Daoy (cell line): ENCODE data around the gene DNAJC22. TPM values are rescaled to one million over a fixed set of nuclear protein-coding genes. Genes with fewer than 3 reads are reported as not detected.
"Not testable (repeated sequence)": the region's sequence is repeated elsewhere in the genome, so short reads cannot be mapped to it uniquely, and the experiment has no call there.

Experiments
- DNase-seq: peaks from one replicate; pipeline ENCODE4 v3.0.0-alpha.2; 2015; ENCODE audit warnings: low read depth
- total RNA-seq: library from RNA; depleted of rRNA; stranded (reverse); fragments of >200 nt; shearing (Covaris generic); gene quantifications from 2 replicates; pipeline ENCODE4 v1.2.3, GENCODE V29; 2014; rRNA removed

DNAJC22 gene
- total RNA-seq = 2.4 and 2.7 TPM in 2 replicates

DNA sequence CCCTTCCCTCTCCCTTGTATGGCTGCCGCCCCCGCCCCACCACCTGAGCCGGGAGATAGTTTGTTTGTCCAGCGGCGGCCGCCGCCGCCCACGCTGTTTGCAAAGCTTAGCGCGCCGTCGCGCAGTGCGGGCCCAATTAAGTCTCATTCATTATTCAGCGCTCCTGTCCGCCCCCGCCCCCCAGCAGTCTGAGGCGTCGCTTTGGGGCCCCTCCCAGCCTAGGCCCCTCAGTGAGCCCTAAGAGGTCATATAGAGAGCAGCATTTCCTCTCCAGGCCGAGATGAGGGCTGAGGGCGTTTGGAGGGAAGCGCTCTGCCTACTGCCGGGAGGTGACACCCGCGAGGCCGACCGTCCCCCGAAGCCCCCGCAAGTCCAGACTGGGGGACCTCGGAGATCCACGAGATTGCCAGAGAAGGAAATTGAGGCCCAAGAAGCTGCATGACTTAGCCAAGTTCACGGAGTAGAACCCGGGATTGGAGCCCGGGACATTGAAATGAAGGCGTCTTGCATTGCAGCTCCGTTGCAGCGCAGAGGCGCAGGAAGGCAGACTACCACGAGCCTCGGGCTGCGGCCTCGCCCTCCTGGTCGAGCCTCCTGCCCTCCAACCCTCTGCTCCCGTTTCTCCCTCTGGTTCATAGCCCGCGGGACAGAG, at the start of gene DNAJC22:
Gene DNAJC22, plus strand, starts transcription at position 230 of the 652 bp plus-strand sequence. CDS start 1,985 bp downstream, outside the sequence.
- peak; percentile 65 for DNase-seq

DNA sequence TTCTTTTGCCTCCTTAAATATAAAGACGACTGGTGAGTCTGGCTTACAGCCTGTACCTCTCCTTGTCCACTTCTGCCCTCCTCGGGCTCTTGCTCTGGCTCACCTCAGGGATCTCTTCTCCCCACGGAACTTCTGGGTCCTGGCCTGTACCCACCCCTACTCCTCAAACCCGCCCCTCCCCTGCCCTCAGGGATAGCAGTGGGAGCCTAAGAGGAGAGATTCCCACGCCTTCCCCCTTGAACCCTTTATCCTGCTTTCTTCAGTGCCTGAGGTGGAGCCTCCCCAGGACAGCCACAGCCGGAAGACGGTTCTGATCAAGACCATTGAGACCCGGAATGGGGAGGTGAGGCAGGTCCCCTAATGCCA, 49.0 kb upstream of the DNAJC22 start:
- DNase-seq = no peak

DNA sequence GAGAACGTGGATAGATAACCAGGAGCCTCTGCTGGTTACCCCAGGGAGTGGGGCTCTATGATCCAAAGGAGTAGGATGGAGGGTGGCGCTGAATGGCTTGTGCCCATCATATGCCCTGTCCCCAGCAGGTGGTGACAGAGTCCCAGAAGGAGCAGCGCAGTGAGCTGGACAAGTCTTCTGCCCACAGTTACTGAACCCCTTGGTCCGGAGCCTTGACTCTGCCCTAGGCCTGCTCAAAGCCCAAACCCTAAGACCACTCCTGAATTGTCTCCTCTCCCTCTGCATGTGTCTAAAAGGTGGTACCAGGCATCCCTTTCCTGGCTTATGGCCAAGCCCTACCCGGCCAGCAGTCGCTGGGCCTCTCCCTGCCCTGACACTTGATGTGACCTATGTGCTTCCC, 48.5 kb upstream of the DNAJC22 start:
- no peak for DNase-seq

DNA sequence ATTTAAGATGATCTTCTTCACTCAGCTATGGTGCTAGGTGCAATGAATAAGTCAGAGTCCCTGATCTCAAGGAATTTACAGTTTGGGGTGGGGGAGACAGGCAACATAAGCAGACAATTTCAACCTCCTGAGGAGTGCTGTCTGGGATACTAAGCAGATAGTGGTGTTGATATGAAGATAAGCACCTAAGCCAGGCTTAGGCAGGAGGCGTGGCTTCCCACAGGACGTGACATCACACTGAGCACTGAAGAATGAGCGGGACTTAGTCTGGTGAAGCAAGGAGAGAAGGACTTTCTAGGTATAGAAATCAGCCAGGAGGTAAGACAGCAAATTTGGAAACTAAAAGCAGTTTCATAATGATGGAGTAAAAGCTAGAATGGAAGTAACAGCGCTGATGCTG, 44.9 kb upstream of the DNAJC22 start:
- DNase-seq = no peak

DNA sequence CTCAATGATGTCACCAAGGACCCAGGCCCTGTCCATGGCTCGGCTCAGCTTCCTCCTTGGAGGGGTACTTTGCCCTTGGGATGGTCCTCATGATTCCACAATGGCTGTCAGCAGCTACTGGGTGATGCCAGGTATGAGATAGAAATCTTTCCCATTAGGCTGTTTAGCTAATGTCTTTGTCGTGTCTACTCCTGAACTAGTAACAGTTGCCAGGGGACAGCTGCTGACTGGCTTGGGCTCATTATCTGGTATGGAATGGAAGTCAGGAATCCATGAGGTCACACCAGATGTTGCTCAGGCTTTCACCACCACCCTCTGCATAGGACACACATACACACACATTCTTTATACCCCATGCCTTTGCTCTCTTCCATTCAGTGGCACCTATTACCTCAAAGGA, 42.5 kb upstream of the DNAJC22 start:
- DNase-seq = no peak

DNA sequence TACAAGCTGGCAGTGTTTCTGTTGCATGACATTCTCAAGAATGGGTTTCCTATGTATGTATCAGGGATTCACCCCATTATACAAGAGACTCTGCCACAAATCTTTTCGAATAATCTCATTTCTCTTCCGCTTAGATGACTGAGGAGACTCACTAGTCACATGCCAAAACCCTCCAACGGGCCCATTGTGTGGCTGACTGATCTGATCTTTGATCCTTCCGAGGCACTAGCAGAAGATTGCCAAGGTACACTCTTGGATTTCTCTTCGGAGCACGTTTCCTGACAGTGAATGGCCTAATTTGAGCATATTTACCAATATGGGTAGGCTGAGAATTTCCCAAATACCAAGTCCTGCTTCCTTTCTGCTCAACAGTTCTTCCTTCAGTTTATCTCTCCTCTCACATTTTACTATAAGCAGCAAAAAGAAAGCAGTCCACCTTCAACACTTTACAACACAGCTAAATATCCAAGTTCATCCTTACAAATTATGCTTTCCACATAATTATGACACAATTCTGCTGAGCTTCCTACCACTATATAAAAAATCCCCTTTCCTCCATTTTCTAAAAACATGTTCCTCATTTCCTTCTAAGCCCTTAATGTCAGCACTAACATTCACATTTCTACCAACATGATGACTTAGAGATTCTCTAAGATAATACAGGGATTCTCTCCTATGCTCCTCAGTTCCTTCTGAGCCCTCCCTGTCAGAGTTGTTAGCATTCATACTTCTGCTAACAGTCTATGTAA, 40.8 kb upstream of the DNAJC22 start:
- DNase-seq = no peak

DNA sequence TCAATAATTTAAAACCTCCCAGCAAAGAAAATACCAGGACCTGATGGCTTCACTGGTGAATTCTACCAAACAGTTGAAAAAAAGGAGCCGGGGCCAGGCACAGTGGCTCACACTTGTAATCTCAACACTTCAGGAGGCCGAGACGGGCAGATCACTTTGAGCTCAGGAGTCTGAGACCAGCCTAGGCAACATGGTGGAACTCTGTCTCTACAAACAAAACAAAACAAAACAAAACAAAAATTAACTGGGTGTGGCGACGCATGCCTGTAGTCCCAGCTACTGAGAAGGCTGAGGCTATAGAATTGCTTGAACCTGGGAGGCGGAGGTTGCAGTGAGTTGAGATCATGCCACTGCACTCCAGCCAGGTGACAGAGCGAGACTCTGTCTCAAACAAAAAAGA, 37.3 kb upstream of the DNAJC22 start:
- no peak for DNase-seq

DNA sequence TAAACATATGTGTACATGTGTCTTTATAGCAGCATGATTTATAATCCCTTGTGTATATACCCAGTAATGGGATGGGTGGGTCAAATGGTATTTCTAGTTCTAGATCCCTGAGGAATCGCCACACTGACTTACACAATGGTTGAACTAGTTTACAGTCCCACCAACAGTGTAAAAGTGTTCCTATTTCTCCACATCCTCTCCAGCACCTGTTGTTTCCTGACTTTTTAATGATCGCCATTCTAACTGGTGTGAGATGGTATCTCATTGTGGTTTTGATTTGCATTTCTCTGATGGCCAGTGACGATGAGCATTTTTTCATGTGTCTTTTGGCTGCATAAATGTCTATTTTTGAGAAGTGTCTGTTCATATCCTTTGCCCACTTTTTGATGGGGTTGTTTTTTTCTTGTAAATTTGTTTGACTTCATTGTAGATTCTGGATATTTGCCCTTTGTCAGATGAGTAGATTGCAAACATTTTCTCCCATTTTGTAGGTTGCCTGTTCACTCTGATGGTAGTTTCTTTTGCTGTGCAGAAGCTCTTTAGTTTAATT, 36.2 kb upstream of the DNAJC22 start:
- not testable (repeated sequence) for DNase-seq

DNA sequence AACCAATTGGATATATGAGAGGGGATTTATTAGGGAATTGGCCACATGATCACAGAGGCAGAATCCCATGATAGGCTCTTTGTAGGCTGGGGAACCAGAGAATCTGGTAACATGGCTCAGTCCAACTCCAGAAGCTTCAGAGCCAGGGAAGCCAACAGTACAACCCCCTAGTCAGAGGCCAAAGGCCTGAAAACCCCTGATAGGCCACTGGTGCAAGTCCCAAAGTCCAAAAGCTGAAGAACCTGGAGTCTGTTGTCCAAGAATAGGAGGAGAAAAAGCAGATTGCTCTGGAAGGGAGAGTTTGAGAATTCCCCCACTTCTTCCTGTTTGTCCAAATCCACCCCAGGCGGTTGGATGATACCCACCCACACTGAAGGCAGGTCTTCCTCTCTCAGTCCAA, 31.9 kb upstream of the DNAJC22 start:
- DNase-seq = no peak

DNA sequence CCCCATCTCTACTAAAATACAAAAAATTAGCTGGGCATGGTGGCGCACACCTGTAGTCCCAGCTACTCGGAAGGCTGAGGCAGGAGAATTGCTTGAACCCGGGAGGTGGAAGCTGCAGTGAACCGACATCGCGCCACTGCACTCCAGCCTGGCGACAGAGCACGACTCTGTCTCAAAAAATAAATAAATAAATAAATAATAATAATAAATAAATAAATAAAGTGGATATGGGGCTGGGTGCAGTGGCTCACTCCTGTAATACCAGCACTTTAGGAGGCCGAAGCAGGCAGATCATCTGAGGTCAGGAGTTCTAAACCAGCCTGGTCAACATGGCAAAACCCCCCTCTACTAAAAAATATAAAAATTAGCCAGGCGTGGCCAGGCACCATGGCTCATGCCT, 29.6 kb upstream of the DNAJC22 start:
- not testable (repeated sequence) for DNase-seq

DNA sequence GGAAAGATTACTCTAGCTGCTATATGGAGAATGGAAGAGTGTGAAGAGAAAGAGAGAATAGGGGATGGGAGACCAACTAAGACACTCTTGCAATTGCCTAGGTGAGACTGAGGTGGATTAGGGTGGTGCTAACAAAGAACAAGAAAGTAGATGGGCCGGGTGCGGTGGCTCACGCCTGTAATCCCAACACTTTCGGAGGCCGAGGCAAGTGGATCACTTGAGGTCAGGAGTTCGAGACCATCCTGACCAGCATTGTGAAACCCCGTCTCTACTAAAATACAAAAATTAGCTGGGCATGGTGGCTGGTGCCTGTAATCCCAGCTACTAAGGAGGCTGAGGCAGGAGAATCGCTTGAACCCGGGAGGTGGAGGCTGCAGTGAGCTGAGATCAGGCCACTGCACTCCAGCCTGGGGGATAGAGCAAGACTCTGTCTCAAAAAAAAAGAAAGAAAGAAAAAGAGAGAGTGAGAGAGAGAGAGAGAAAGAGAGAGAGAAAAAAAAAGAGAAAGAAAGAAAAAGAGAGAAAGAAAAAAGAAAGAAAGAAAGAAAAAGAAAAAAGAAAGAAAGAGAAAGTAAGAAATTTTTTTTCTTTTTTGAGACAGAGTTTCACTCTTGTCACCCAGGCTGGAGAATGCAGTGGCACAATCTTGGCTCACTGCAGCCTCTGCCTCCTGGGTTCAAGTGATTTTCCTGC, 26.1 kb upstream of the DNAJC22 start:
- not testable (repeated sequence) for DNase-seq

DNA sequence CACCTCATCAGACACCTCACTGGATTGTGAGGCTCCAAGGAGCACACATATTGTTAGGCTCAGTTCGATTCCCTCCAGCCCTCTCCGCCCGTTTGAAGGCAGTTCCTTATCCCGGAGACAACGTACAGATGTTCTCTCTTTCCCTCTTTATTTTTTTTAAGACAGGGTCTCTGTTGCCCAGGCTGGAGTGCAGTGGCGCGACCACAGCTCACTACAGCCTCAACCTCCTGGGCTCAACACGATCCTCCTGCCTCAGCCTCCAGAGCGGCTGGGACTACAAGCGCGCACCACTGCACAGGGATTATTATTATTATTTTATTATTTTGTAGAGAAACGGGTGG, 24.4 kb upstream of the DNAJC22 start:
- no peak for DNase-seq

DNA sequence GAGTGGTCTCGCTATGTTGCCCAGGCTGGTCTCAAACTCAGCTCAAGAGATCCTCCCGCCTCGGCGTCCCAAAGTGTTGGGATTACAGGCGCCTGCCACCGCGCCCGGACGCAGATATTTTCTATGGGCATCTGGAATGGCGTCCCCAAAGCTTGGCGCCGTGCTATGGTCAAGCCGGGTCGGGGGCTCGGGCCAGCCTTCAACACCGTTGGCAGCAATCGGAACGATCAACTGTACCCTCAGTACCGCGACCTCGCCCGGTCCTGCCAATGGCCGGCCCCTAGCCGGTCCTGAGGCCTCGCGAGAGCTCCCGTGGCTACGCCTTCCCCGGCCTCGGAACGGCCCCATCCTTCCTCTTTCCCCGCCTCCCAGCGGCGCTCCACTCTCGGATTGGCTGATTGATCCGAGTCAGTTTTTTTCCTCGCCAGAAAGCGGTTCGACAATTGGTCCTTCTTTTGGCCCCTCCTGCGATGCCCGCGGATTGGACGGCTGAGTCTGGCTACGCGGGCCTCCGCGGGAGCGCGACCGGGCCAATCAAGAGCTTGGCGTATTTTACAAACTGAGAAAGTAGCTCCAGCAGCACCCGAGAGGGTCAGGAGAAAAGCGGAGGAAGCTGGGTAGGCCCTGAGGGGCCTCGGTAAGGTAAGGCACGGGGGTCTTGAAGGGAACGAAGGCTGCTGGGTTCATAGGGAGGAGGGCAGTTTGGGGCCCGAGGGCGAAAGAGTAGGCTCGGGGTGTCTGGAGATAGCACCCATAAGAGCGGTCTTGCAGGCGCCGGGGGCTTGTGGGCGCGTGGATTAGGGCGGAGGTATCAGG, 23.8 kb upstream of the DNAJC22 start, which contains the start of gene TROAP:
Gene TROAP, plus strand, starts transcription at position 548 of the 816 bp plus-strand sequence. CDS start 354 bp downstream, outside the sequence.
- DNase-seq = peak; percentile 99

DNA sequence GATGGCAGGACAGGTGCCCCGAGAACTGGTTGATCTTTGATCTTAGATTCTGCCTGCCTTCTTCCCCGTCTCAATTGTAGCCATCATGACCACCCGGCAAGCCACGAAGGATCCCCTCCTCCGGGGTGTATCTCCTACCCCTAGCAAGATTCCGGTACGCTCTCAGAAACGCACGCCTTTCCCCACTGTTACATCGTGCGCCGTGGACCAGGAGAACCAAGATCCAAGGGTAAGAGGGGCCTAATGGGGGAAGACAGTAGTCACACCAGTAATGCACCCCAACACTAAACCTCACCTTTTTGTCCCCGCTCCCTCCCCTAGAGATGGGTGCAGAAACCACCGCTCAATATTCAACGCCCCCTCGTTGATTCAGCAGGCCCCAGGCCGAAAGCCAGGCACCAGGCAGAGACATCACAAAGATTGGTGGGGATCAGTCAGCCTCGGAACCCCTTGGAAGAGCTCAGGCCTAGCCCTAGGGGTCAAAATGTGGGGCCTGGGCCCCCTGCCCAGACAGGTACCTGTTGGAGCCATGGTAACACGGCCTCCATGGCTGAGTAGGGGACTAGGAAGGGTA, 23.1 kb upstream of the DNAJC22 start:
- no peak for DNase-seq

DNA sequence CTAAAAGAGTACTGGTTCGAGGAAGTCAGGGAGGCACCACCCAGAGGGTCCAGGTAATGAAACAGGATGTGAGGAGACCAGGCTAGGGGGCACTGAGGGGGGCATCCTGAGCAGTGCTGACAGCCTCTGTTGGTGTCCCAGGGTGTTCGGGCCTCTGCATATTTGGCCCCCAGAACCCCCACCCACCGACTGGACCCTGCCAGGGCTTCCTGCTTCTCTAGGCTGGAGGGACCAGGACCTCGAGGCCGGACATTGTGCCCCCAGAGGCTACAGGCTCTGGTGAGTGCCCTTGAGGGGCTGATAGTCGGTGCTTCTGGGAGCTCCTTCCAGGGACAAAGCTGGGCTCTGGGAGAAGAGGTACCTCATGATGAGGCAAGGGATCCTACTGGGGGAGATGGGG, 21.1 kb upstream of the DNAJC22 start:
- no peak for DNase-seq

DNA sequence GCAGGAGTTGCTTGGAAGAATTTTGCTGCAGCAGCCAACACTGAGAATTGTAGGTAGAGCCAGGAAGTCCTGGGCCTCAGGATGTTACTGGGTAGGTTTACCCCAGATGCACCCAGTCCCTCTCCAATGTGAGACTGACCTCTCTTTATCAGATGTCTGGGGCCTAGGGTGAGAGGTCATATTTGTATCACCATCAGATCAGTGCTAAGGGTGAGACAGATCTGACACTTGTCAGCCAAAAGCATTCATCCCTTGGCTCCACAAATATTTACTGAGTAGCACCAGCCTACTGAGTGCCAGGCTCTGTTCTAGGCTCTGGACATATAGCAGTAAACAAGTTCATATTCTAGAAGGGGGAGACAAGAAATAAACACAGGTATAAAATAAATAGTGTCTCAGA, 19.3 kb upstream of the DNAJC22 start:
- no peak for DNase-seq

DNA sequence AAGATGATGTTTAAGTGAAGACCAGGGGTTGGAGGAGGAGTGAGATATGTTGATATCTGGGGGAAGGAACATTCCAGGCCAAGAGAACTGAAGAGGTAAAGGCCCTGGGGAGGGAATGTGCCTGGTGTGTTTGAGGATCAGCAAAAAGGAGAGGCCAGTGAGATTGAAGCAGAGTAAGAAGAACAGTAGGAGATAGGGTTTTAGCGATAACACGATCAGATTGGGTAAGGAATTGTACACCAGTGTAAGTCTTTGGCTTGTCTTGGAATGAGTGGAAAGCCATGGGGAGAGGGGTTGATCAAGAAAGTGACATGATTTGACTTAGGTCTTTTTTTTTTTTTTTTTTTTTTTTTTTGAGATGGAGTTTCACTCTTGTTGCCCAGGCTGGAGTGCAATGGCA, 18.8 kb upstream of the DNAJC22 start:
- no peak for DNase-seq

DNA sequence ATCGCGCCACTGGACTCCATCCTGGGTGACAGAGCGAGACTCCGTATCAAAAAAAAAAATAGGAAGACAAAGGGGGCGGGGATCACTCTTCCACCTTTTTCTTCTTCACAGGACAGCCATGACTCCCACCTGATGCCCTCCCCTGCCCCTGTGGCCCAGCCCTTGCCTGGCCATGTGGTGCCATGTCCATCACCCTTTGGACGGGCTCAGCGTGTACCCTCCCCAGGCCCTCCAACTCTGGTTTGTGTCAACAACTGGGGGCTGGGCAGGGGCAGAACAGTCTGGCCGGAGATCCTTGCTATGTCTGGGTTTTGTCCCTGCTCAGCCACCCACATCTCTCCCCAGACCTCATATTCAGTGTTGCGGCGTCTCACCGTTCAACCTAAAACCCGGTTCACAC, 17.9 kb upstream of the DNAJC22 start:
- DNase-seq = no peak

DNA sequence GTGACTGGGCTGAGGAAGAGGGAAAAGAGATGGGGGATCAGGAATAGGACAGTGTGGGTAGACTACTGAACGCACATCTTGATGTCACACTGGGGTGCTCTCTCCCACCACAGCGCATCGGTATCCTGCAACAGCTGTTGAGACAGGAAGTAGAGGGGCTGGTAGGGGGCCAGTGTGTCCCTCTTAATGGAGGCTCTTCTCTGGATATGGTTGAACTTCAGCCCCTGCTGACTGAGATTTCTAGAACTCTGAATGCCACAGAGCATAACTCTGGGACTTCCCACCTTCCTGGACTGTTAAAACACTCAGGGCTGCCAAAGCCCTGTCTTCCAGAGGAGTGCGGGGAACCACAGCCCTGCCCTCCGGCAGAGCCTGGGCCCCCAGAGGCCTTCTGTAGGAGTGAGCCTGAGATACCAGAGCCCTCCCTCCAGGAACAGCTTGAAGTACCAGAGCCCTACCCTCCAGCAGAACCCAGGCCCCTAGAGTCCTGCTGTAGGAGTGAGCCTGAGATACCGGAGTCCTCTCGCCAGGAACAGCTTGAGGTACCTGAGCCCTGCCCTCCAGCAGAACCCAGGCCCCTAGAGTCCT, 16.6 kb upstream of the DNAJC22 start:
- no peak for DNase-seq

DNA sequence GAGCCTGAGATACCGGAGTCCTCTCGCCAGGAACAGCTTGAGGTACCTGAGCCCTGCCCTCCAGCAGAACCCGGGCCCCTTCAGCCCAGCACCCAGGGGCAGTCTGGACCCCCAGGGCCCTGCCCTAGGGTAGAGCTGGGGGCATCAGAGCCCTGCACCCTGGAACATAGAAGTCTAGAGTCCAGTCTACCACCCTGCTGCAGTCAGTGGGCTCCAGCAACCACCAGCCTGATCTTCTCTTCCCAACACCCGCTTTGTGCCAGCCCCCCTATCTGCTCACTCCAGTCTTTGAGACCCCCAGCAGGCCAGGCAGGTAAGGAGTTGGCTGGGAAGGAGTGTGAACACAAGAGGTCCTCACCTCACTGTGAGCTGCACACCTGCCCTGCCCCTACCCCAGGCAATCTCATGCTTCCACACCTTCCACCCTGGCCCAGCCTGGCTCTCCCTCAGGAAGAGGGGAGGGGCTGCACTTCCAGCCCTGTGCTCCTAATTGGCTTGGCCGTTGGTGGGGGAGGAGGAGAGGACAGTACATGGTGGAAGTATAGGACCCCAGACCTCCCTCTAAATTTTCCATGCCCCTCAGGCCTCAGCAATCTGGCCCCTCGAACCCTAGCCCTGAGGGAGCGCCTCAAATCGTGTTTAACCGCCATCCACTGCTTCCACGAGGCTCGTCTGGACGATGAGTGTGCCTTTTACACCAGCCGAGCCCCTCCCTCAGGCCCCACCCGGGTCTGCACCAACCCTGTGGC, 15.9 kb upstream of the DNAJC22 start:
- no peak for DNase-seq
